MCF 10A (cell line): Measurements from ENCODE around the gene KLK2. TPM values are rescaled to one million over a fixed set of nuclear protein-coding genes. Genes with fewer than 3 reads are reported as not detected.

ENCODE experiments used
- BruUV-seq: library from RNA; stranded (reverse); fragments of 400-500 nt; replicated peaks from 2 replicates; lab custom pipeline; 2021; lab: Mats Ljungman, UMichigan
- CTCF ChIA-PET: fragments of 300-600 bp; sonication (Branson Sonifier 250); formaldehyde crosslinking; extraction: SDS; loops from one replicate; lab custom pipeline; 2021; ENCODE audit warnings: antibody characterized with exemption, inconsistent platforms; lab: Yijun Ruan, JAX
- POLR2A ChIA-PET: fragments of 300-600, 350-650 bp; sonication (Branson Sonifier 250); formaldehyde crosslinking; extraction: SDS; loops from one replicate; lab custom pipeline; 2020; ENCODE audit warnings: antibody characterized with exemption, inconsistent platforms; lab: Yijun Ruan, JAX
- DNase-seq: peaks from one replicate; pipeline ENCODE4 v3.0.0-alpha.2; 2018; ENCODE audit not compliant: unreplicated experiment
- H3K27ac Mint-ChIP-seq: one replicate; pipeline ENCODE4 v1.8.0; 2022; ENCODE audit warnings: mild to moderate bottlenecking, low read depth, mixed read lengths; ENCODE audit not compliant: unreplicated experiment
- H3K27me3 Mint-ChIP-seq: one replicate; pipeline ENCODE4 v1.8.0; 2022; ENCODE audit warnings: mixed read lengths; ENCODE audit not compliant: insufficient read depth, unreplicated experiment
- H3K36me3 Mint-ChIP-seq: one replicate; pipeline ENCODE4 v1.8.0; 2022; ENCODE audit warnings: mild to moderate bottlenecking, moderate library complexity, mixed read lengths; ENCODE audit not compliant: insufficient read depth, unreplicated experiment
- H3K4me1 Mint-ChIP-seq: one replicate; pipeline ENCODE4 v1.8.0; 2022; ENCODE audit warnings: mixed read lengths; ENCODE audit not compliant: insufficient read depth, unreplicated experiment
- H3K4me3 Mint-ChIP-seq: one replicate; pipeline ENCODE4 v1.8.0; 2022; ENCODE audit warnings: mild to moderate bottlenecking, moderate library complexity, mixed read lengths; ENCODE audit not compliant: unreplicated experiment
- H3K9me3 Mint-ChIP-seq: one replicate; pipeline ENCODE4 v1.8.0; 2022; ENCODE audit warnings: mixed read lengths; ENCODE audit not compliant: unreplicated experiment
- intact Hi-C: fragments of 100-400 bp; cut with micrococcal nuclease; formaldehyde crosslinking; loops from 2 replicates; pipeline ENCODE4 v1.14.1; 2022
- total RNA-seq: library from RNA; stranded (reverse); gene quantifications from 2 replicates; pipeline ENCODE4 v1.2.3, GENCODE V29; 2022
- TF ChIP-seq, protein P1 (sequence below): fragments of 200-600 bp; IDR thresholded peaks from one replicate; pipeline ENCODE4 v1.8.0; 2022; ENCODE audit warnings: antibody characterized with exemption, mild to moderate bottlenecking; ENCODE audit not compliant: unreplicated experiment

KLK2 gene
- total RNA-seq, 1 experiment from 2014 or later, result not detected

DNA sequence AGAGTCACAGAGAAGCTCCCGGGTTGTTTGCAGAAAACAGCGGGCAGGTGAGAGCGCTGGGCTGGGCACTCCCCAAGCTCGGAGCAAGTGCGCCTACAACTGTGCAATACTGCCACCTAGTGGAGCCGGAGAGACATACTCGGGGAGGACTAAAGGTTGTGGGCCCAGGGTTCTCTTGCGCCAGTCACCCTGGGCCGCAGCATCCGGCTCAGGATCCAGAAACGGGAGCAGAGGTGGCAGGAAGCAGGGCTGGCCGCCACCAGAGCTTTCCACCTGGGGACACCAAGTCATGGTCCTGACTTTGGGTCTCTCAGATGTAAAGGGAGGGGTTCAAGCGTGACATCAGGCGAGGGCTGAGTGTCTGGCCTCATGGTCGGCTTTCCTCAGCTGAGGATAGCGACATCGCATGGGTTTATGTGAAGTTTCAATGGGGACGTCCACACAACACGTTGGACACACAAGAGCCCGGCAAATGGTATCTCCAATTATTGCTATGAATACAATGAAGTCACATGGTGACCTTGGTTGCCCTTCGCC is 49.1 kb downstream of the KLK2 start:
- ChIA-PET POLR2A (interaction anchor here (0.6 to 1.4 kb wide), 6 partner anchors 15 to 597 kb away, joined by 3 to 8 read pairs (median 3); no protein-coding TSS in a partner anchor), CTCF (interaction anchor here (0.5 to 2.7 kb wide), 52 partner anchors 9 to 1586 kb away, joined by 3 to 20 read pairs (median 4); partner anchors contain the start of genes ACP4, JOSD2, KLK2 and KLK4)
- no peaks in the 10 kb centered on the region for H3K4me1 Mint-ChIP-seq
- BruUV-seq, result no TSS peak
- H3K27ac Mint-ChIP-seq, result no peak overlapping the region
- H3K36me3 Mint-ChIP-seq, result no peaks in the 10 kb centered on the region
- H3K4me3 Mint-ChIP-seq, result no peak overlapping the region
- H3K27me3 Mint-ChIP-seq, result peaks cover 25% of the 10 kb centered on the region
- TF ChIP-seq, protein P1, sequence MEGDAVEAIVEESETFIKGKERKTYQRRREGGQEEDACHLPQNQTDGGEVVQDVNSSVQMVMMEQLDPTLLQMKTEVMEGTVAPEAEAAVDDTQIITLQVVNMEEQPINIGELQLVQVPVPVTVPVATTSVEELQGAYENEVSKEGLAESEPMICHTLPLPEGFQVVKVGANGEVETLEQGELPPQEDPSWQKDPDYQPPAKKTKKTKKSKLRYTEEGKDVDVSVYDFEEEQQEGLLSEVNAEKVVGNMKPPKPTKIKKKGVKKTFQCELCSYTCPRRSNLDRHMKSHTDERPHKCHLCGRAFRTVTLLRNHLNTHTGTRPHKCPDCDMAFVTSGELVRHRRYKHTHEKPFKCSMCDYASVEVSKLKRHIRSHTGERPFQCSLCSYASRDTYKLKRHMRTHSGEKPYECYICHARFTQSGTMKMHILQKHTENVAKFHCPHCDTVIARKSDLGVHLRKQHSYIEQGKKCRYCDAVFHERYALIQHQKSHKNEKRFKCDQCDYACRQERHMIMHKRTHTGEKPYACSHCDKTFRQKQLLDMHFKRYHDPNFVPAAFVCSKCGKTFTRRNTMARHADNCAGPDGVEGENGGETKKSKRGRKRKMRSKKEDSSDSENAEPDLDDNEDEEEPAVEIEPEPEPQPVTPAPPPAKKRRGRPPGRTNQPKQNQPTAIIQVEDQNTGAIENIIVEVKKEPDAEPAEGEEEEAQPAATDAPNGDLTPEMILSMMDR, result peak; percentile 91
- intact Hi-C loops, result loop anchor here (1.0 to 5.0 kb wide), 8 partner anchors 16 to 565 kb away; no protein-coding TSS in a partner anchor
- peak; percentile 83 for DNase-seq
- H3K9me3 Mint-ChIP-seq, result no peaks in the 10 kb centered on the region

DNA sequence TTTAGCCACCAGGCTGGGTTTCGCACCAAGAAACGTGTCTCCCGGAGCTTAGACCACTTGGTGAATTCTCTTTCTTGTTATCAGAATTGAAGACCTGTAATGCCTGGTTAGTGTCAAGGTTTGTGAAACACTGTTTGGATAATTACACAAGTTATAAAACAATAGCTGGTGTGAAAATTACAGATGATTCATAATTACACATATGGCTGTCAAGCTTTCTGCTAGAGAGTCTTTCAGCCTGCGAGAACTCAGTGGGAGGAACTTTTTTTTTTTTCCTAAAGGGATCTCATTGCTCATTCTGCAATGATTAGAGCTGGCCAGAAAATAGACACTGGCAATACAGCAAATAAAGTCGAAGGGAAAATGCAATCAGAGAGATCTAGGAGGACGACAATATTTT is 51.3 kb downstream of the KLK2 start:
- TF ChIP-seq, protein P1, result no peak
- CTCF ChIA-PET, result interaction anchor here (0.5 to 3.5 kb wide), 11 partner anchors 8 to 675 kb away, joined by 3 to 12 read pairs (median 4); no protein-coding TSS in a partner anchor
- Mint-ChIP-seq H3K4me3 (no peak overlapping the region), H3K27ac (no peak overlapping the region), H3K4me1 (no peaks in the 10 kb centered on the region), H3K9me3 (peaks cover 7% of the 10 kb centered on the region), H3K27me3 (peaks cover 16% of the 10 kb centered on the region), H3K36me3 (no peaks in the 10 kb centered on the region)
- no peak for DNase-seq
- no TSS peak for BruUV-seq
- intact Hi-C loops, result loop anchor here (5.0 kb wide), 1 partner anchor 387 kb away; no protein-coding TSS in a partner anchor
- POLR2A ChIA-PET, result interaction anchor here (0.8 kb wide), 1 partner anchor 9 kb away, joined by 3 read pairs; no protein-coding TSS in a partner anchor

DNA sequence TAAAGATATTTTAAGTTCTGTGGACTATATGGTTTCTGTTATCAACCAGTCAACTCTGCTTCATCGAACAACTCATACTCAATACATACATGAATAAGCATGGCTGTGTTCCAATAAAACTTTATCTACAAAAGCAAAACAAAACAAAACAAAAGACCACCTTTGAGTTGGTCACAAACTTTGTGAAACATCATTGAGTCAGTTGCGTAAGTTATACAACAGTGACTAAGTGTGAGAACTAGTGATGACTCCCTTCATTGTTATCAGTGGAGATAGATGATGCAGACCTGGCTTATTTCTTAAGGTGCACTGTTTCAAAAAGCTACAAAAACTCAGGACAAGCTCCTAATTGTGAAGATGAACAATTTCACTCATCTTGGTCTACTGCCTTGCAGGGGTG is 52.5 kb downstream of the KLK2 start:
- H3K9me3 Mint-ChIP-seq, result peaks cover 7% of the 10 kb centered on the region
- H3K36me3 Mint-ChIP-seq, result no peaks in the 10 kb centered on the region
- CTCF ChIA-PET, result interaction anchor here (0.5 to 3.5 kb wide), 8 partner anchors 31 to 597 kb away, joined by 3 to 12 read pairs (median 4); no protein-coding TSS in a partner anchor
- peaks cover 8% of the 10 kb centered on the region for H3K27me3 Mint-ChIP-seq
- TF ChIP-seq, protein P1, result no peak
- BruUV-seq, result no TSS peak
- intact Hi-C loops, result no loop called here
- H3K4me1 Mint-ChIP-seq, result peaks cover 7% of the 10 kb centered on the region
- H3K4me3 Mint-ChIP-seq, result no peak overlapping the region
- H3K27ac Mint-ChIP-seq, result no peak overlapping the region
- DNase-seq, result no peak
- POLR2A ChIA-PET, result no interaction called here

DNA sequence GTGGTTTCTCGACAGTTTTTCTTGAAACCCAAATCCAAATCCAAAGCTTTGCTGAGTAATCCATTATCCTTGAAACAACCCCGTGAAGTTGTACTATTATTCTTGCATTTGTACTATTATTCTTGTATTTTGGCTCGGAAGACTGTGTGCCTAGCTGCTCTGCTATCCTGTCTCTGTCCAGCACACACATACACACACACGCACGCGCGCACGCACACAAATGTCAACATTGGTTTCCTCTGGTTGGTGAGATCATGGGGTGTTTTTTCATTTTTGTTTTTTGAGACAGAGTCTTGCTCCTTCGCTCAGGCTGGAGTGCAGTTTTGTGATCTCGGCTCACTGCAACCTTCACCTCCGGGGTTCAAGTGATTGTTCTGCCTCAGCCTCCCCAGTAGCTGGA is 52.9 kb downstream of the KLK2 start:
- H3K4me1 Mint-ChIP-seq, result peaks cover 9% of the 10 kb centered on the region
- ChIA-PET POLR2A (no interaction called here), CTCF (interaction anchor here (0.5 to 3.5 kb wide), 6 partner anchors 31 to 389 kb away, joined by 3 to 12 read pairs (median 4); no protein-coding TSS in a partner anchor)
- H3K4me3 Mint-ChIP-seq, result no peak overlapping the region
- intact Hi-C loops, result no loop called here
- peaks cover 8% of the 10 kb centered on the region for H3K27me3 Mint-ChIP-seq
- TF ChIP-seq, protein P1, result no peak
- peaks cover 8% of the 10 kb centered on the region for H3K9me3 Mint-ChIP-seq
- no peaks in the 10 kb centered on the region for H3K36me3 Mint-ChIP-seq
- DNase-seq, result no peak
- no TSS peak for BruUV-seq
- no peak overlapping the region for H3K27ac Mint-ChIP-seq
